ENCODE measurements around the gene GNB3.

The GNB3 gene

DNA sequence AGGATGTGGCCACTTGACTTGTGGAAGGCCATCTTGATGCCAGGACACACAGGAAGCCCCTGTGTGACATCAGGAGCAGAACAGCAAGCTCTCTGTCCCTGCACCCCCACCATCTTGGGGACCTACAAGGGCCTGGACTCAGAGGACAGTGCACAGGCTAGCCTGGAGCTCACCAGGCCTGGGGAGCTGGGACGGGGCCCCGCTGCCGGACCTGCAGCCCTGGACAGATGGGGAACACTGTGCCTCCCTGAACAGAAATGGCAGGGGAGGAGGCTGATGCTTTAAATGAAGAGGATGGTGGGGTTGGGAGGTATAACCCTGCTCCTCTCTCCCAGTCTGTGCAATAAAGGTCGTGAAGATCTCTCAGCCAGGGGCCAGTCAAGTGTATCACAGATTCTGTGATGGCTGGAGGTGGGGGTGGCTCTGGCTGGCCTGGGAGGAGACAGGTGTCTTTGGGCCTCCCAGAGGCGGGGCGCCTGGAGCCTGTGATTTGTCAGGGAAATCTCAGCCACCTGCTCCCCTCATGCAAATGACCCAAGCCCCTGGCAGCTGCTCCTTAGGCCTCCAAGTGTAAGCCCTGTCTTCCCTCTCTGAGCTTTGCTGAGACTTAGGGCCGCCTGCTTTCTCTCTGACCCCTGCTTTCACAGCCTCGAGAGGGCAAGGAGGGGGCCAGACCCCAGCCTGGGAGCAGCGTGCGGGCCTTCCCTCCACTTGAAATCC lies 1.1 kb upstream of the GNB3 start:
- TF ChIP-seq, protein P1, sequence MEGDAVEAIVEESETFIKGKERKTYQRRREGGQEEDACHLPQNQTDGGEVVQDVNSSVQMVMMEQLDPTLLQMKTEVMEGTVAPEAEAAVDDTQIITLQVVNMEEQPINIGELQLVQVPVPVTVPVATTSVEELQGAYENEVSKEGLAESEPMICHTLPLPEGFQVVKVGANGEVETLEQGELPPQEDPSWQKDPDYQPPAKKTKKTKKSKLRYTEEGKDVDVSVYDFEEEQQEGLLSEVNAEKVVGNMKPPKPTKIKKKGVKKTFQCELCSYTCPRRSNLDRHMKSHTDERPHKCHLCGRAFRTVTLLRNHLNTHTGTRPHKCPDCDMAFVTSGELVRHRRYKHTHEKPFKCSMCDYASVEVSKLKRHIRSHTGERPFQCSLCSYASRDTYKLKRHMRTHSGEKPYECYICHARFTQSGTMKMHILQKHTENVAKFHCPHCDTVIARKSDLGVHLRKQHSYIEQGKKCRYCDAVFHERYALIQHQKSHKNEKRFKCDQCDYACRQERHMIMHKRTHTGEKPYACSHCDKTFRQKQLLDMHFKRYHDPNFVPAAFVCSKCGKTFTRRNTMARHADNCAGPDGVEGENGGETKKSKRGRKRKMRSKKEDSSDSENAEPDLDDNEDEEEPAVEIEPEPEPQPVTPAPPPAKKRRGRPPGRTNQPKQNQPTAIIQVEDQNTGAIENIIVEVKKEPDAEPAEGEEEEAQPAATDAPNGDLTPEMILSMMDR (IDR thresholded peaks at IDR 0.05; ENCODE audit: low read depth, low read length), result no peak
- DNase-seq (ENCODE audit: extremely low read depth, low read depth), result no peak

DNA sequence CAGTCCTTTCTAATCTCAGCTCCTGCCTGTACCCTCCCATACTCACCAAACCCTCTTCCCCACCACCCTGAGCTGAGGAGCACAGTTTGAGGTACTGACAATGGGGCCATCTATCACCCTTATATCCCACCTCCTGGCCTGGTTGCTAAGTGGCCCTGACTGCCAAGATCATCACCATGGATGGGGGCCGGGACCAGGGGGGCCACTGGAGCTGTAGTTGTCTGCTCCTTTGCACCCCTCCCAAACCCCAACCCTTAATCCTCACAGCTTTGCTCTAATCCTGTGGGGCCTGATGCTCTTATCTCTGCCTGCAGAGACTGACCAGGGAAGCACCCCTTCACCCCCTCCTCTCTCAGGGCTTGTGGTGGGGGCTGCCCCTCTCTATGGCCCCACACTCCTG lies 395 bp upstream of the GNB3 start:
- no peak for DNase-seq (ENCODE audit: extremely low read depth, low read depth)
- TF ChIP-seq, protein P1 (IDR thresholded peaks at IDR 0.05; ENCODE audit: low read depth, low read length), result no peak

DNA sequence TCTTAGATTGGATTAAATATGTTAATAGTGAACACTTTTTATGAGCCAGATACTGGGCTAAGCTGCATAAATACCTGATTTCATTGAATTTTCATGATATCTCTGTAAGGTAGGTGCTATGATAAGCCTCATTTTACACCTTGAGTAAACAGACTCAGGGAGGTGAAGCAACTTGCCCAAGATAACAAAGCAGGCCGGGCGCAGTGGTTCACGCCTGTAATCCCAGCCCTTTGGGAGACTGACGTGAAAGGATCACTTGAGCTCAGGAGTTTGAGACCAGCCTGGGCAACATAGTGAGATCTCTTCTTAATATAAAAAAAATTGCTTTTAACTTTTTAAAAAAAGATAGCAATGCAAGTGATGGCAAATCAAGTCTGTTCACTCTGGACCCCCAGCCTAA lies 1.4 kb downstream of the GNB3 start:
- TF ChIP-seq, protein P1 (IDR thresholded peaks at IDR 0.05; ENCODE audit: low read depth, low read length), result no peak
- no peak for DNase-seq (ENCODE audit: extremely low read depth, low read depth)

DNA sequence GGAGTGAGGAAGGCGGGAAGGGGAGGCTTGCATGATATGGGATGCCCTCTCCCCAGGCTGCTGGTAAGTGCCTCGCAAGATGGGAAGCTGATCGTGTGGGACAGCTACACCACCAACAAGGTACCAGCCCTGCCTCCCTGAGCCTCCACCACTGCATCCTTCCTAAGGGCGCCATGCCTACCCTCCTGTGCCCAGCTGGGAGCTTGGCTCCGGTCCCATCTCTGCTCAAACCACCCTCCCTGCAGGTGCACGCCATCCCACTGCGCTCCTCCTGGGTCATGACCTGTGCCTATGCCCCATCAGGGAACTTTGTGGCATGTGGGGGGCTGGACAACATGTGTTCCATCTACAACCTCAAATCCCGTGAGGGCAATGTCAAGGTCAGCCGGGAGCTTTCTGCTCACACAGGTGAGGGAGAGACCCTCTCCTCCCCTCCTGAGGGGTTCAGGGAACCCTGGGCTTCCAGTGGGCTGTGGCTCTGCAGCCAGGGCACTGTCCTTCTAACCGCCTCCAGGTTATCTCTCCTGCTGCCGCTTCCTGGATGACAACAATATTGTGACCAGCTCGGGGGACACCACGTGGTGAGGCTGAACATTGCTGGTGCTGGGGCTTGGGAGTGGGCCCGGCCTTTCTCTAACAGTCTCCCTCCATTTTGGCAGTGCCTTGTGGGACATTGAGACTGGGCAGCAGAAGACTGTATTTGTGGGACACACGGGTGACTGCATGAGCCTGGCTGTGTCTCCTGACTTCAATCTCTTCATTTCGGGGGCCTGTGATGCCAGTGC lies 2.6 kb downstream of the GNB3 start:
- TF ChIP-seq, protein P1 (IDR thresholded peaks at IDR 0.05; ENCODE audit: low read depth, low read length), result no peak
- no peak for DNase-seq (ENCODE audit: extremely low read depth, low read depth)

DNA sequence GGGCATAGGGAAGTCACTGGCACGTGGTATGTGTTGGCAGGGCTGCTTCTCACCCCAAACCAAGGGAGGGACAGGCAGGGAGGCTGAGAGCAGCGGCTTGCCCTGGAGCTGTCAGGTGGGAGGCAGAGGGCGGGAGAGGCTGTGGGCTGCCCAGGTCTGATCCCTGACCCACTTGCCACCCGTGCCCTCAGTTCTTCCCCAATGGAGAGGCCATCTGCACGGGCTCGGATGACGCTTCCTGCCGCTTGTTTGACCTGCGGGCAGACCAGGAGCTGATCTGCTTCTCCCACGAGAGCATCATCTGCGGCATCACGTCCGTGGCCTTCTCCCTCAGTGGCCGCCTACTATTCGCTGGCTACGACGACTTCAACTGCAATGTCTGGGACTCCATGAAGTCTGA lies 4.7 kb downstream of the GNB3 start:
- no peak for DNase-seq (ENCODE audit: extremely low read depth, low read depth)
- TF ChIP-seq, protein P1 (IDR thresholded peaks at IDR 0.05; ENCODE audit: low read depth, low read length), result no peak

DNA sequence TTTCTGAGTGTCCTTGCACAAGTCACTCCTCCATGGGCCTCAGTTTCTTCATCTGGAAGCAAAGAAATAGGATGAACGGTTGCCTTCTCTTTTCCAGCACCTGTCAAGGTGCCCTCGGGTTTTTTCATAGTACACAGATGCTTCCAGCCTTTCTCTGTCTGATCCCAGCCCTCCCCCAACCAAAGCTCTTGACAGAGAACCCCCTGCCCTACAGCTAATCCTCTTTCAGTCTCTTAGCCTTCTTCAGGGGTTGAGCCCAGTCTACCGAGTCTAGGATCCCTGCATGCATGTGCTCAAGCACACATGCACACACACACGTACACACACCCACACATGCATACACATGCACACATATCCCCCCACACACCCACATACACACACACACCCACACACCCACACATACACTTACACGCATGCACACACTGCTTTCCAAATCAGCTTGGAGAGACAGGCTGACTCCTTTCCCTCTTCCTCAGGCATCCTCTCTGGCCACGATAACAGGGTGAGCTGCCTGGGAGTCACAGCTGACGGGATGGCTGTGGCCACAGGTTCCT lies 5.7 kb downstream of the GNB3 start:
- TF ChIP-seq, protein P1 (IDR thresholded peaks at IDR 0.05; ENCODE audit: low read depth, low read length), result no peak

DNA sequence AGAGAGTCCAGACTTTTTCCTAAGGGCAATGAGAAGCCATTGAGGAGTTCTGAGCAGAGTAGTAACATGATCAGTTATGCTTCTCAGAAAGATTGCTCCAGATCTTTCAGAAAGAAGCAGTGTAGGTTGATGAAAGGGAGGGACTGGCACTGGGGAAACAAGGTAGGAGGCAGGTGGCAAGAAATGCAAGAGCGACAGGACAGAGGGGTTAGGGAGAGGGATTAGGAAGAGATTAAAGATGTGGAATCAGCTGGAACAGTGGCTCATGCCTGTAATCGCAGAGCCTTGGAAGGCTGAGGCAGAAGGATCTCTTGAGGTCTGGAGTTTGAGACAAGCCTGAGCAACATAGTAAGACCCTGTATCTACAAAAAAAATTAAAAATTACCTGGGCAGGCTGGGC lies 7.0 kb downstream of the GNB3 start:
- no peak for DNase-seq (ENCODE audit: extremely low read depth, low read depth)
- TF ChIP-seq, protein P1 (IDR thresholded peaks at IDR 0.05; ENCODE audit: low read depth, low read length), result no peak

More for the DNA sequence above, 5.7 kb downstream of the GNB3 start:
- no peak for DNase-seq (ENCODE audit: extremely low read depth, low read depth)

Data from AG09319 (cell line).